Measurements from ENCODE around the gene RSAD1. TPM values are rescaled to one million over a fixed set of nuclear protein-coding genes. Genes with fewer than 3 reads are reported as not detected.

RSAD1 gene
- total and polyA plus RNA-seq, 10 of the 15 experiments (the other 5 are each of a cell fraction or from before 2014, with no cell fraction given), result 2.5 to 28.1 (median 22.6) TPM

- Histone ChIP-seq H4K20me1 (ENCODE audit: control insufficient read depth, insufficient read depth) (no peaks in the 10 kb centered on the region), H3K9me3 (replicated peaks; ENCODE audit: control insufficient read depth, insufficient read depth, low read length) (no peaks in the 10 kb centered on the region), H3K4me3 (no peak overlapping the region), H3K27ac (ENCODE audit: control insufficient read depth, insufficient read depth) (no peak overlapping the region), H3K36me3 (ENCODE audit: control insufficient read depth in 2 of 2, insufficient read depth in 2 of 2, low read length in 1 of 2) (no peaks in the 10 kb centered on the region), H3K27me3 (replicated peaks in 1 of 2; ENCODE audit: control insufficient read depth in 2 of 2, insufficient read depth in 2 of 2, low read length in 1 of 2) (peaks cover 16 to 19% of the 10 kb centered on the region in 2 experiments), H3K4me1 (ENCODE audit: control insufficient read depth, insufficient read depth, low read length) (no peaks in the 10 kb centered on the region), H2AFZ (ENCODE audit: control insufficient read depth, low read depth, low read length) (no peak overlapping the region), H3K9ac (ENCODE audit: control insufficient read depth, insufficient read depth, low read length) (no peak overlapping the region), H3K79me2 (ENCODE audit: control insufficient read depth, insufficient read depth, low read length) (no peaks in the 10 kb centered on the region), H3K4me2 (ENCODE audit: control insufficient read depth, insufficient read depth) (no peak overlapping the region)
- ChIA-PET SMC1A (ENCODE audit: uncharacterized antibody, unreplicated experiment) (interaction anchor here (0.6 kb wide), 1 partner anchor 29 kb away, joined by 3 read pairs; no protein-coding TSS in a partner anchor), POLR2A (no interaction called here), CTCF (interaction anchor here (0.6 kb wide), 1 partner anchor 52 kb away, joined by 3 read pairs; no protein-coding TSS in a partner anchor), RAD21 (ENCODE audit: unreplicated experiment) (no interaction called here)
- intact Hi-C loops (cut with micrococcal nuclease; ENCODE audit: unreplicated experiment), result no loop called here
- ATAC-seq, result no peak
- no TSS peak for BruUV-seq (replicated peaks)
- WGBS (ENCODE audit: insufficient coverage, insufficient replicate concordance, low lambda C conversion rate, missing lambda C conversion rate), result 32% methylated on average over 7 of the region's 7 CpGs
- in situ Hi-C loops (cut with MboI), result no loop called here
- TF ChIP-seq SREBF1 (IDR thresholded peaks at IDR 0.05; ENCODE audit: low read length) (no peak), ZNF207 (IDR thresholded peaks at IDR 0.05; ENCODE audit: borderline replicate concordance) (no peak), EED (IDR thresholded peaks at IDR 0.05; ENCODE audit: low read depth) (no peak), USF1 (IDR thresholded peaks at IDR 0.05; ENCODE audit: borderline replicate concordance, extremely low read length, insufficient read depth, low read depth, low read length) (no peak), ZNF384 (IDR thresholded peaks at IDR 0.05; ENCODE audit: borderline replicate concordance, low read depth, low read length) (no peak), CBX5 (IDR thresholded peaks at IDR 0.05; ENCODE audit: low read depth) (no peak), KDM1A (IDR thresholded peaks at IDR 0.05; ENCODE audit: borderline replicate concordance) (no peak), SMARCA5 (IDR thresholded peaks at IDR 0.05) (no peak), NR2C2 (IDR thresholded peaks at IDR 0.05; ENCODE audit: borderline replicate concordance, control insufficient read depth, insufficient read length, low read depth) (no peak), YY1 (IDR thresholded peaks at IDR 0.05; ENCODE audit: low read depth, low read length) (no peak), RFX5 (IDR thresholded peaks at IDR 0.05; ENCODE audit: low read depth, low read length) (no peak), FOXM1 (IDR thresholded peaks at IDR 0.05; ENCODE audit: low read depth, low read length) (no peak), ZBED1 (IDR thresholded peaks at IDR 0.05; ENCODE audit: borderline replicate concordance) (no peak), RBBP5 (conservative IDR thresholded peaks at IDR 0.05) (no peak), ZZZ3 (IDR thresholded peaks at IDR 0.05; ENCODE audit: control insufficient read depth, insufficient read length, low read depth) (no peak)
- TF ChIP-seq, protein P1, sequence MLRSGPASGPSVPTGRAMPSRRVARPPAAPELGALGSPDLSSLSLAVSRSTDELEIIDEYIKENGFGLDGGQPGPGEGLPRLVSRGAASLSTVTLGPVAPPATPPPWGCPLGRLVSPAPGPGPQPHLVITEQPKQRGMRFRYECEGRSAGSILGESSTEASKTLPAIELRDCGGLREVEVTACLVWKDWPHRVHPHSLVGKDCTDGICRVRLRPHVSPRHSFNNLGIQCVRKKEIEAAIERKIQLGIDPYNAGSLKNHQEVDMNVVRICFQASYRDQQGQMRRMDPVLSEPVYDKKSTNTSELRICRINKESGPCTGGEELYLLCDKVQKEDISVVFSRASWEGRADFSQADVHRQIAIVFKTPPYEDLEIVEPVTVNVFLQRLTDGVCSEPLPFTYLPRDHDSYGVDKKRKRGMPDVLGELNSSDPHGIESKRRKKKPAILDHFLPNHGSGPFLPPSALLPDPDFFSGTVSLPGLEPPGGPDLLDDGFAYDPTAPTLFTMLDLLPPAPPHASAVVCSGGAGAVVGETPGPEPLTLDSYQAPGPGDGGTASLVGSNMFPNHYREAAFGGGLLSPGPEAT (IDR thresholded peaks at IDR 0.05; ENCODE audit: low read depth), result no peak
- DNase-seq (ENCODE audit: low read depth, low spot score), result no peak
- no peak for FAIRE-seq
Measured at GRCh38 chr17:50535407-50535806, 56.7 kb downstream of the RSAD1 start.

Other genes with a start within 250 kb of the RSAD1 start
Only the 7 nearest of the 14 such genes appear.
- gene LRRC59, start 81.3 kb upstream of the RSAD1 start, total RNA-seq (2014; rRNA removed), result 64.3 and 72.4 TPM in 2 replicates
- 49.2 and 54.2 TPM in 2 replicates for gene LRRC59, start 81.3 kb upstream of the RSAD1 start, total RNA-seq (2014; rRNA removed; fragmentation: Illumina TruSeq; extraction: Trizol)
- 79.2 and 82.2 TPM in 2 replicates for gene LRRC59, start 81.3 kb upstream of the RSAD1 start, total RNA-seq (2021)
- gene LRRC59, start 81.3 kb upstream of the RSAD1 start, polyA plus RNA-seq (2011; rRNA removed), result 34.1 and 53.4 TPM in 2 replicates
- gene LRRC59, start 81.3 kb upstream of the RSAD1 start, polyA plus RNA-seq (2014; fragmentation: Illumina TruSeq; extraction: Trizol), result 59.2 and 70.4 TPM in 2 replicates
- gene LRRC59, start 81.3 kb upstream of the RSAD1 start, polyA plus RNA-seq (2014; fragmentation: Nextera tagmentation; extraction: Ambion mirVana), result 10 to 100 TPM in 1 of 2 experiments, 1 to 10 TPM in 1; 8.8 to 17.9 TPM
- 55.7 and 63.3 TPM in 2 replicates for gene LRRC59, start 81.3 kb upstream of the RSAD1 start, polyA plus RNA-seq (2014; rRNA removed)
- gene LRRC59, start 81.3 kb upstream of the RSAD1 start, polyA plus RNA-seq (2016; fragmentation: Nextera tagmentation; extraction: Ambion mirVana), result 10 to 100 TPM; 75.5 to 81.2 TPM
- 22.5 and 25.1 TPM in 2 replicates for gene ACSF2, start 52.6 kb upstream of the RSAD1 start, total RNA-seq (2014; rRNA removed)
- gene ACSF2, start 52.6 kb upstream of the RSAD1 start, total RNA-seq (2014; rRNA removed; fragmentation: Illumina TruSeq; extraction: Trizol), result 17.4 and 18.7 TPM in 2 replicates
- gene ACSF2, start 52.6 kb upstream of the RSAD1 start, total RNA-seq (2021), result 28.5 and 32.8 TPM in 2 replicates
- gene ACSF2, start 52.6 kb upstream of the RSAD1 start, polyA plus RNA-seq (2011; rRNA removed), result 11.7 and 13.2 TPM in 2 replicates
- 15.5 and 20.9 TPM in 2 replicates for gene ACSF2, start 52.6 kb upstream of the RSAD1 start, polyA plus RNA-seq (2014; fragmentation: Illumina TruSeq; extraction: Trizol)
- 10 to 100 TPM; 10.4 to 14.8 TPM for gene ACSF2, start 52.6 kb upstream of the RSAD1 start, polyA plus RNA-seq (2014; fragmentation: Nextera tagmentation; extraction: Ambion mirVana)
- 22.4 and 24.9 TPM in 2 replicates for gene ACSF2, start 52.6 kb upstream of the RSAD1 start, polyA plus RNA-seq (2014; rRNA removed)
- 1 to 10 TPM; 7.1 to 8.4 TPM for gene ACSF2, start 52.6 kb upstream of the RSAD1 start, polyA plus RNA-seq (2016; fragmentation: Nextera tagmentation; extraction: Ambion mirVana)
- gene CHAD, start 10.0 kb upstream of the RSAD1 start, total RNA-seq (2014; rRNA removed), result not detected in 2 replicates
- gene CHAD, start 10.0 kb upstream of the RSAD1 start, total RNA-seq (2014; rRNA removed; fragmentation: Illumina TruSeq; extraction: Trizol), result not detected in 2 replicates
- gene CHAD, start 10.0 kb upstream of the RSAD1 start, total RNA-seq (2021), result not detected in 2 replicates
- not detected in 2 replicates for gene CHAD, start 10.0 kb upstream of the RSAD1 start, polyA plus RNA-seq (2011; rRNA removed)
- gene CHAD, start 10.0 kb upstream of the RSAD1 start, polyA plus RNA-seq (2014; fragmentation: Illumina TruSeq; extraction: Trizol), result not detected in 2 replicates
- not detected for gene CHAD, start 10.0 kb upstream of the RSAD1 start, polyA plus RNA-seq (2014; fragmentation: Nextera tagmentation; extraction: Ambion mirVana)
- not detected in 2 replicates for gene CHAD, start 10.0 kb upstream of the RSAD1 start, polyA plus RNA-seq (2014; rRNA removed)
- under 1 TPM in 1 of 2 experiments, not detected in 1; 0.06 TPM for gene CHAD, start 10.0 kb upstream of the RSAD1 start, polyA plus RNA-seq (2016; fragmentation: Nextera tagmentation; extraction: Ambion mirVana)
- gene MYCBPAP, start 29.6 kb downstream of the RSAD1 start, total RNA-seq (2014; rRNA removed), result 1.9 and 2.4 TPM in 2 replicates
- gene MYCBPAP, start 29.6 kb downstream of the RSAD1 start, total RNA-seq (2014; rRNA removed; fragmentation: Illumina TruSeq; extraction: Trizol), result 1.0 and 1.2 TPM in 2 replicates
- gene MYCBPAP, start 29.6 kb downstream of the RSAD1 start, total RNA-seq (2021), result 2.4 TPM in 2 replicates
- 0.58 and 0.92 TPM in 2 replicates for gene MYCBPAP, start 29.6 kb downstream of the RSAD1 start, polyA plus RNA-seq (2011; rRNA removed)
- gene MYCBPAP, start 29.6 kb downstream of the RSAD1 start, polyA plus RNA-seq (2014; fragmentation: Illumina TruSeq; extraction: Trizol), result 1.3 and 2.8 TPM in 2 replicates
- under 1 TPM; 0.23 to 0.27 TPM for gene MYCBPAP, start 29.6 kb downstream of the RSAD1 start, polyA plus RNA-seq (2014; fragmentation: Nextera tagmentation; extraction: Ambion mirVana)
- 2.3 and 2.7 TPM in 2 replicates for gene MYCBPAP, start 29.6 kb downstream of the RSAD1 start, polyA plus RNA-seq (2014; rRNA removed)
- 1 to 10 TPM; 1.7 to 1.8 TPM for gene MYCBPAP, start 29.6 kb downstream of the RSAD1 start, polyA plus RNA-seq (2016; fragmentation: Nextera tagmentation; extraction: Ambion mirVana)
- not detected in 2 replicates for gene EPN3, start 53.9 kb downstream of the RSAD1 start, total RNA-seq (2014; rRNA removed)
- gene EPN3, start 53.9 kb downstream of the RSAD1 start, total RNA-seq (2014; rRNA removed; fragmentation: Illumina TruSeq; extraction: Trizol), result not detected in 2 replicates
- gene EPN3, start 53.9 kb downstream of the RSAD1 start, total RNA-seq (2021), result not detected in 2 replicates
- gene EPN3, start 53.9 kb downstream of the RSAD1 start, polyA plus RNA-seq (2011; rRNA removed), result not detected in 2 replicates
- not detected in 2 replicates for gene EPN3, start 53.9 kb downstream of the RSAD1 start, polyA plus RNA-seq (2014; fragmentation: Illumina TruSeq; extraction: Trizol)
- not detected for gene EPN3, start 53.9 kb downstream of the RSAD1 start, polyA plus RNA-seq (2014; fragmentation: Nextera tagmentation; extraction: Ambion mirVana)
- gene EPN3, start 53.9 kb downstream of the RSAD1 start, polyA plus RNA-seq (2014; rRNA removed), result not detected in 2 replicates
- gene EPN3, start 53.9 kb downstream of the RSAD1 start, polyA plus RNA-seq (2016; fragmentation: Nextera tagmentation; extraction: Ambion mirVana), result under 1 TPM; 0.04 to 0.07 TPM
- 41.7 and 45.3 TPM in 2 replicates for gene SPATA20, start 68.3 kb downstream of the RSAD1 start, total RNA-seq (2014; rRNA removed)
- gene SPATA20, start 68.3 kb downstream of the RSAD1 start, total RNA-seq (2014; rRNA removed; fragmentation: Illumina TruSeq; extraction: Trizol), result 18.9 and 21.0 TPM in 2 replicates
- 39.9 and 40.4 TPM in 2 replicates for gene SPATA20, start 68.3 kb downstream of the RSAD1 start, total RNA-seq (2021)
- 12.1 and 23.1 TPM in 2 replicates for gene SPATA20, start 68.3 kb downstream of the RSAD1 start, polyA plus RNA-seq (2011; rRNA removed)
- gene SPATA20, start 68.3 kb downstream of the RSAD1 start, polyA plus RNA-seq (2014; fragmentation: Illumina TruSeq; extraction: Trizol), result 8.7 and 17.3 TPM in 2 replicates
- 1 to 10 TPM; 2.1 to 3.9 TPM for gene SPATA20, start 68.3 kb downstream of the RSAD1 start, polyA plus RNA-seq (2014; fragmentation: Nextera tagmentation; extraction: Ambion mirVana)
- 54.8 and 69.8 TPM in 2 replicates for gene SPATA20, start 68.3 kb downstream of the RSAD1 start, polyA plus RNA-seq (2014; rRNA removed)
- gene SPATA20, start 68.3 kb downstream of the RSAD1 start, polyA plus RNA-seq (2016; fragmentation: Nextera tagmentation; extraction: Ambion mirVana), result 10 to 100 TPM; 30.1 to 30.8 TPM
- not detected in 2 replicates for gene CACNA1G, start 81.9 kb downstream of the RSAD1 start, total RNA-seq (2014; rRNA removed)
- not detected in 2 replicates for gene CACNA1G, start 81.9 kb downstream of the RSAD1 start, total RNA-seq (2014; rRNA removed; fragmentation: Illumina TruSeq; extraction: Trizol)
- gene CACNA1G, start 81.9 kb downstream of the RSAD1 start, total RNA-seq (2021), result 0.03 TPM in 1 of 2 replicates, not detected in the other
- 0.03 and 0.15 TPM in 2 replicates for gene CACNA1G, start 81.9 kb downstream of the RSAD1 start, polyA plus RNA-seq (2011; rRNA removed)
- gene CACNA1G, start 81.9 kb downstream of the RSAD1 start, polyA plus RNA-seq (2014; fragmentation: Illumina TruSeq; extraction: Trizol), result not detected in 2 replicates
- gene CACNA1G, start 81.9 kb downstream of the RSAD1 start, polyA plus RNA-seq (2014; fragmentation: Nextera tagmentation; extraction: Ambion mirVana), result not detected
- gene CACNA1G, start 81.9 kb downstream of the RSAD1 start, polyA plus RNA-seq (2014; rRNA removed), result not detected in 2 replicates
- gene CACNA1G, start 81.9 kb downstream of the RSAD1 start, polyA plus RNA-seq (2016; fragmentation: Nextera tagmentation; extraction: Ambion mirVana), result not detected

Measured in GM12878 (cell line).